Activated B cell treated with CpG ODN at 0.5 μM for 24 hours (primary cell): ENCODE results near the gene RNPEP. TPM values are rescaled to one million over a fixed set of nuclear protein-coding genes. Genes with fewer than 3 reads are reported as not detected.
"Not testable (repeated sequence)": the region's sequence is repeated elsewhere in the genome, so short reads cannot be mapped to it uniquely, and the experiment has no call there.

Source experiments
- ATAC-seq: fragments of 200-7000 bp; cut with Tn5 transposase; one replicate; pipeline ENCODE4 v1.10.0; 2021; ENCODE audit warnings: low read depth, mild to moderate bottlenecking, moderate library complexity
- CTCF ChIA-PET: fragments of 350-600 bp; sonication (Branson Sonifier 250); formaldehyde crosslinking; loops from one replicate; lab custom pipeline; 2021; ENCODE audit warnings: antibody characterized with exemption; lab: Charles Lee
- POLR2A ChIA-PET: fragments of 350-600 bp; sonication (Branson Sonifier 250); formaldehyde crosslinking; loops from one replicate; lab custom pipeline; 2021; ENCODE audit warnings: antibody characterized with exemption; lab: Charles Lee
- DNase-seq: peaks from one replicate; pipeline ENCODE4 v3.0.0; 2022
- H3K27ac Mint-ChIP-seq: one replicate; pipeline ENCODE4 v1.8.0; 2020; ENCODE audit warnings: mixed read lengths
- H3K27me3 Mint-ChIP-seq: one replicate; pipeline ENCODE4 v1.8.0; 2021; ENCODE audit warnings: mixed read lengths
- H3K36me3 Mint-ChIP-seq: one replicate; pipeline ENCODE4 v1.8.0; 2021; ENCODE audit warnings: low read depth, mixed read lengths
- H3K4me1 Mint-ChIP-seq: one replicate; pipeline ENCODE4 v1.8.0; 2021; ENCODE audit warnings: mixed read lengths
- H3K4me3 Mint-ChIP-seq: one replicate; pipeline ENCODE4 v1.8.0; 2020; ENCODE audit warnings: mild to moderate bottlenecking, mixed read lengths
- H3K9me3 Mint-ChIP-seq: one replicate; pipeline ENCODE4 v1.8.0; 2020; ENCODE audit warnings: mixed read lengths
- intact Hi-C: fragments of 100-400 bp; cut with micrococcal nuclease; formaldehyde crosslinking; loops from one replicate; pipeline ENCODE4 v1.15.1; 2024
- total RNA-seq: library from RNA; stranded (reverse); gene quantifications from 2 replicates; pipeline ENCODE4 v1.2.3, GENCODE V29; 2022
- TF ChIP-seq, protein P1 (sequence below): fragments of 200-600 bp; IDR thresholded peaks from one replicate; pipeline ENCODE4 v1.8.0; 2022; ENCODE audit warnings: antibody characterized with exemption, mild to moderate bottlenecking

RNPEP gene
- total RNA-seq, 1 donor from 2014 or later: 37.3 TPM

DNA sequence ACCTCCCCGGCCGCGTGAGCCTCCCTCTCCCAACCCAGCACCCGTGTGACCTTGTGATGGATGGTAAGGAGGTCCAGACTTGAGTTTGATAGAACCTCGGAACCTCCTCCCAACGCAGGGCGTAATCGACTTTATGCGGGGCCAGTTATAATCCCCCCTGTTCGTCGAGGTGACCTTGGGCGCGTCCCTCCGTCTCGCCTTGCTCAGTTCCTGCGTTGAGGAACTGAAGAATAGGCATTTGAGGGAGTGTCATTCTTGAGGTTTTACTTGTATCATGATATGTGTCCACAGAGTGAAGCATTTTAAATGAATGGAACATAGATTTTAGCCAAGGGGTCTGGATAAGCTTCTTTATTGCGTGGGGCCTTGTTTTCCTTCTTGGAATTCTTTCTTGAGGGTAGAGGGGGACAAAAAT lies 26.7 kb upstream of the RNPEP start:
- TF ChIP-seq, protein P1, sequence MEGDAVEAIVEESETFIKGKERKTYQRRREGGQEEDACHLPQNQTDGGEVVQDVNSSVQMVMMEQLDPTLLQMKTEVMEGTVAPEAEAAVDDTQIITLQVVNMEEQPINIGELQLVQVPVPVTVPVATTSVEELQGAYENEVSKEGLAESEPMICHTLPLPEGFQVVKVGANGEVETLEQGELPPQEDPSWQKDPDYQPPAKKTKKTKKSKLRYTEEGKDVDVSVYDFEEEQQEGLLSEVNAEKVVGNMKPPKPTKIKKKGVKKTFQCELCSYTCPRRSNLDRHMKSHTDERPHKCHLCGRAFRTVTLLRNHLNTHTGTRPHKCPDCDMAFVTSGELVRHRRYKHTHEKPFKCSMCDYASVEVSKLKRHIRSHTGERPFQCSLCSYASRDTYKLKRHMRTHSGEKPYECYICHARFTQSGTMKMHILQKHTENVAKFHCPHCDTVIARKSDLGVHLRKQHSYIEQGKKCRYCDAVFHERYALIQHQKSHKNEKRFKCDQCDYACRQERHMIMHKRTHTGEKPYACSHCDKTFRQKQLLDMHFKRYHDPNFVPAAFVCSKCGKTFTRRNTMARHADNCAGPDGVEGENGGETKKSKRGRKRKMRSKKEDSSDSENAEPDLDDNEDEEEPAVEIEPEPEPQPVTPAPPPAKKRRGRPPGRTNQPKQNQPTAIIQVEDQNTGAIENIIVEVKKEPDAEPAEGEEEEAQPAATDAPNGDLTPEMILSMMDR: no peak
- intact Hi-C loops: loop anchor here (1.0 to 5.0 kb wide), 3 partner anchors 28 to 126 kb away; partner anchors contain the start of gene IPO9
- Mint-ChIP-seq H3K4me3 (peak overlapping the region; percentile 98), H3K9me3 (no peaks in the 10 kb centered on the region), H3K27ac (peak overlapping the region; percentile 97), H3K27me3 (no peaks in the 10 kb centered on the region), H3K4me1 (peaks cover 26% of the 10 kb centered on the region), H3K36me3 (peaks cover 41% of the 10 kb centered on the region)
- ChIA-PET POLR2A (interaction anchor here (1.0 to 2.3 kb wide), 7 partner anchors 8 to 126 kb away, joined by 3 to 16 read pairs (median 7); partner anchors contain the start of genes LMOD1 and RNPEP), CTCF (no interaction called here)
- DNase-seq: no peak
- ATAC-seq: peak; percentile 38

- peaks cover 26% of the 10 kb centered on the region for H3K4me1 Mint-ChIP-seq
- TF ChIP-seq, protein P1: no peak
- no peaks in the 10 kb centered on the region for H3K9me3 Mint-ChIP-seq
- H3K36me3 Mint-ChIP-seq: peaks cover 60% of the 10 kb centered on the region
- ATAC-seq: no peak
- H3K27ac Mint-ChIP-seq: no peak overlapping the region
- POLR2A ChIA-PET: no interaction called here
- H3K4me3 Mint-ChIP-seq: no peak overlapping the region
- intact Hi-C loops: loop anchor here (5.0 kb wide), 1 partner anchor 76 kb away; no protein-coding TSS in a partner anchor
- no peaks in the 10 kb centered on the region for H3K27me3 Mint-ChIP-seq
- DNase-seq: no peak
- CTCF ChIA-PET: interaction anchor here (1.3 kb wide), 1 partner anchor 62 kb away, joined by 6 read pairs; no protein-coding TSS in a partner anchor
Observed at GRCh38 chr1:201958348-201958747, 24.1 kb upstream of the RNPEP start.

- CTCF ChIA-PET, H3K9me3 Mint-ChIP-seq, ATAC-seq, H3K27ac Mint-ChIP-seq, DNase-seq, POLR2A ChIA-PET, H3K4me3 Mint-ChIP-seq, H3K4me1 Mint-ChIP-seq, intact Hi-C loops, H3K27me3 Mint-ChIP-seq: not testable (repeated sequence)
- H3K36me3 Mint-ChIP-seq: peaks cover 71% of the 10 kb centered on the region
Observed at GRCh38 chr1:201962382-201962781, 20.1 kb upstream of the RNPEP start.

DNA sequence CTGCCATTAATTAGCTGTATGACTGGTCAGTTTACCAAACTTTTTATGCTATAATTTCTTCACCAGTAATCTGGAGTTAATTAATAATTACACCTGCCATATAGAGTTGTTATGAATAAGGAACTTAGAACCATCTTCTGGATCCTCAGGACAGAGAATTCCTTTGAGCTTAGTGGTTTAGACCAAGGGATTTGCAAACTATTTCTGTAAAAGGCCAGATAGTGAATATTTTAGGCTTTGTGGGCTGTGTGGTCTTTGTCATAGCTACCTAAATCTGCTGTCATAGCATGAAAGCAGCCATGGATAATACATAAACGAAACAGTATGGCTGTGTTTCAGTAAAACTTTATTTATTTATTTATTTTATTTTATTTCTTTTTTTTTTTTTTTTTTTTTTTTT lies 18.2 kb upstream of the RNPEP start:
- POLR2A ChIA-PET: interaction anchor here (0.7 to 1.5 kb wide), 2 partner anchors 9 to 182 kb away, joined by 9 to 12 read pairs; partner anchors contain the start of gene TIMM17A

DNA sequence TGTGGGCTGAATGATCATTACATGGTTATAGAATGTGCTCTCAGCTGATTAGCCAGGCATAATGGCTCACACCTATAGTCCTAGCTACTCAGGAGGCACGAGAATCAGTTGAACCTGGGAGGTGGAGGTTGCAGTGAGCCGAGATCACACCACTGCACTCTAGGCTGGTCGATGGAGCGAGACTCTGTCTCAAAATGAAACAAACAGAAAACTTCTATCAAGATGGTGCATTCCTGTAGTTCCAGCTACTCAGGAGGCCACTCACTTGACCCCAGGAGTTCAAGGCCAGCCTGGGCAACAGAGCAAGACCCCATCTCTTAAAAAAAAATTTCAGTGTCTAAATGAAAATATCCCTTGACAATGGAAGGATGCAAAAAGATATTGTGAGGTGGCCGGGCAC lies 16.3 kb upstream of the RNPEP start:
- Mint-ChIP-seq H3K27ac (no peak overlapping the region), H3K36me3 (peaks cover 79% of the 10 kb centered on the region), H3K4me1 (no peaks in the 10 kb centered on the region), H3K27me3 (no peaks in the 10 kb centered on the region), H3K9me3 (no peaks in the 10 kb centered on the region), H3K4me3 (no peak overlapping the region)
- no peak for ATAC-seq
- no peak for DNase-seq
- CTCF ChIA-PET: no interaction called here
- intact Hi-C loops: no loop called here
- POLR2A ChIA-PET: interaction anchor here (0.6 kb wide), 1 partner anchor 782 kb away, joined by 3 read pairs; no protein-coding TSS in a partner anchor
- TF ChIP-seq, protein P1: no peak

More for the DNA sequence above, 18.2 kb upstream of the RNPEP start:
- CTCF ChIA-PET: interaction anchor here (0.7 kb wide), 1 partner anchor 345 kb away, joined by 3 read pairs; no protein-coding TSS in a partner anchor
- TF ChIP-seq, protein P1: no peak
- Mint-ChIP-seq H3K4me3 (no peak overlapping the region), H3K27me3 (no peaks in the 10 kb centered on the region), H3K9me3 (no peaks in the 10 kb centered on the region), H3K4me1 (no peaks in the 10 kb centered on the region), H3K36me3 (peaks cover 71% of the 10 kb centered on the region), H3K27ac (no peak overlapping the region)
- DNase-seq: no peak
- no peak for ATAC-seq
- intact Hi-C loops: no loop called here
